Stimulated activated CD4-positive, alpha-beta T cell treated with anti-CD3 and anti-CD28 coated beads, Interleukin-1b, Interleukin-23, amount 100 ng/mL, for 48 hours (primary cell): Measurements from ENCODE around the gene GYPB.
"Not testable (repeated sequence)": the region's sequence is repeated elsewhere in the genome, so short reads cannot be mapped to it uniquely, and the experiment has no call there.

Experiments
- DNase-seq: peaks from one replicate; pipeline ENCODE4 v3.0.0-alpha.2; 2020

Gene GYPB

GRCh38 chr4:144019277-144019676, at the start of gene GYPB:
GYPB (minus strand) TSS chr4:144019380; CDS start chr4:144019287, 93 bp downstream.
- DNase-seq = not testable (repeated sequence)

GRCh38 chr4:144061556-144061955, 42.4 kb upstream of the GYPB start:
- not testable (repeated sequence) for DNase-seq

GRCh38 chr4:144060234-144060859, 41.2 kb upstream of the GYPB start:
- DNase-seq = not testable (repeated sequence)

GRCh38 chr4:144056800-144057199, 37.6 kb upstream of the GYPB start:
- no peak for DNase-seq

GRCh38 chr4:144055336-144055735, 36.2 kb upstream of the GYPB start:
- DNase-seq = not testable (repeated sequence)

GRCh38 chr4:144051494-144051893, 32.3 kb upstream of the GYPB start:
- DNase-seq = not testable (repeated sequence)

GRCh38 chr4:144050631-144051030, 31.5 kb upstream of the GYPB start:
- DNase-seq = not testable (repeated sequence)

GRCh38 chr4:144049495-144050424, 30.6 kb upstream of the GYPB start:
- DNase-seq = not testable (repeated sequence)

- not testable (repeated sequence) for DNase-seq
Measured at GRCh38 chr4:144044936-144045335, 25.8 kb upstream of the GYPB start.

GRCh38 chr4:144032580-144032979, 13.4 kb upstream of the GYPB start:
- DNase-seq = not testable (repeated sequence)

GRCh38 chr4:144031875-144032274, 12.7 kb upstream of the GYPB start:
- DNase-seq = not testable (repeated sequence)

GRCh38 chr4:144031369-144031768, 12.2 kb upstream of the GYPB start:
- not testable (repeated sequence) for DNase-seq

- not testable (repeated sequence) for DNase-seq
Measured at GRCh38 chr4:144030708-144031107, 11.5 kb upstream of the GYPB start.

GRCh38 chr4:144026682-144027081, 7.5 kb upstream of the GYPB start:
- not testable (repeated sequence) for DNase-seq

GRCh38 chr4:144024399-144025053, 5.3 kb upstream of the GYPB start:
- DNase-seq = not testable (repeated sequence)

- DNase-seq = not testable (repeated sequence)
Measured at GRCh38 chr4:144022772-144023400, 3.7 kb upstream of the GYPB start.

- DNase-seq = not testable (repeated sequence)
Measured at GRCh38 chr4:144021336-144021990, 2.3 kb upstream of the GYPB start.

- not testable (repeated sequence) for DNase-seq
Measured at GRCh38 chr4:144018223-144019000, 768 bp downstream of the GYPB start.

GRCh38 chr4:144017271-144017670, 1.9 kb downstream of the GYPB start:
- not testable (repeated sequence) for DNase-seq

- not testable (repeated sequence) for DNase-seq
Measured at GRCh38 chr4:144016057-144016605, 3.0 kb downstream of the GYPB start.

GRCh38 chr4:144014808-144015207, 4.4 kb downstream of the GYPB start:
- DNase-seq = no peak
